Stomach (tissue), 4 donors: Measurements from ENCODE around the gene TRIM52.

Experiments used
- EP300 ChIP-seq: sonication (generic); formaldehyde crosslinking; IDR thresholded peaks from one replicate; pipeline ENCODE4 v1.6.1; 2017; ENCODE audit warnings: antibody characterized with exemption
- POLR2A ChIP-seq, 4 donors: fragments of 450-650 bp; IDR thresholded peaks; one replicate each; pipeline ENCODE4 v1.6.1; 2016; ENCODE audit warnings: antibody characterized with exemption in 4 of 4, control low read depth in 2 of 4, mild to moderate bottlenecking in 1 of 4, moderate library complexity in 1 of 4
- POLR2AphosphoS5 ChIP-seq, 3 donors: sonication (generic); formaldehyde crosslinking; IDR thresholded peaks; one replicate each; pipeline ENCODE4 v1.6.1; 2016; ENCODE audit warnings: antibody characterized with exemption in 3 of 3
- TF ChIP-seq, protein P1 (sequence below), 7 experiments: fragments of 450-650 bp in 4 of 7; fragments of 200-600 bp in 3 of 7; sonication (generic) in 3 of 7; IDR thresholded peaks; one replicate each; pipeline ENCODE4 v1.5.1; 2016 to 2019; ENCODE audit warnings: antibody characterized with exemption in 7 of 7, control low read depth in 2 of 7, mild to moderate bottlenecking in 1 of 7

DNA sequence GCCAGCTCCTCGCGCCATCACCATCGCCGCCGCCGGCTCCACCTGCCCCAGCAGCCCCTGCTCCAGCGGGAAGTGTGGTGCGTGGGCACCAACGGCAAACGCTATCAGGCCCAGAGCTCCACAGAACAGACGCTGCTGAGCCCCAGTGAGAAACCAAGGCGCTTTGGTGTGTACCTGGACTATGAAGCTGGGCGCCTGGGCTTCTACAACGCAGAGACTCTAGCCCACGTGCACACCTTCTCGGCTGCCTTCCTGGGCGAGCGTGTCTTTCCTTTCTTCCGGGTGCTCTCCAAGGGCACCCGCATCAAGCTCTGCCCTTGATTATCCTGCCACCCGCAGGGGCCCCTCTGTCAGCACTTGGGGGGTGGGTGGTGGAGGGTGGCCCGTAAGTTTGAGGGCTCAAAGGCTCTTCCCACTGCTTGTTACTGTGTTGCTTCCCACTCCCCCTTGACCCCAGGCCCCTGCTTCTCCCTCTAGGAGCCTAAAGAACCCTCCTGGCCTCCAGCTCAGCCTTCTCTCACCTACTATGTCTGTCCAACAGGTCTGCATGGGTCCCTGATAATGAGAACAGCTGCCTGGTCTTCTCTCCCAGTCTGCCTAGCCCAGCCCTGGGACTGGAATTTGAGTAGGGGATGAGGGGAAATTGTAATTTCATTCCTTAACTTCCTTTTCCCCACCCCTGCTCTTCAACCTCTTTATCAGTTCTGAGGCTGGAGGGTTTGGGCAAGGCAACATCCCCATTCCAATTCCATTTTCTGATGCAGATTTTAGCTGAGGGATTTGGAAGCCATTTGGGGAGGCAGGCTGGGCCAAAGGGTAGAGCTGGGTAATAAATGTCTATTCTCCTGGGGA is 26.3 kb downstream of the TRIM52 start:
- TF ChIP-seq, protein P1, sequence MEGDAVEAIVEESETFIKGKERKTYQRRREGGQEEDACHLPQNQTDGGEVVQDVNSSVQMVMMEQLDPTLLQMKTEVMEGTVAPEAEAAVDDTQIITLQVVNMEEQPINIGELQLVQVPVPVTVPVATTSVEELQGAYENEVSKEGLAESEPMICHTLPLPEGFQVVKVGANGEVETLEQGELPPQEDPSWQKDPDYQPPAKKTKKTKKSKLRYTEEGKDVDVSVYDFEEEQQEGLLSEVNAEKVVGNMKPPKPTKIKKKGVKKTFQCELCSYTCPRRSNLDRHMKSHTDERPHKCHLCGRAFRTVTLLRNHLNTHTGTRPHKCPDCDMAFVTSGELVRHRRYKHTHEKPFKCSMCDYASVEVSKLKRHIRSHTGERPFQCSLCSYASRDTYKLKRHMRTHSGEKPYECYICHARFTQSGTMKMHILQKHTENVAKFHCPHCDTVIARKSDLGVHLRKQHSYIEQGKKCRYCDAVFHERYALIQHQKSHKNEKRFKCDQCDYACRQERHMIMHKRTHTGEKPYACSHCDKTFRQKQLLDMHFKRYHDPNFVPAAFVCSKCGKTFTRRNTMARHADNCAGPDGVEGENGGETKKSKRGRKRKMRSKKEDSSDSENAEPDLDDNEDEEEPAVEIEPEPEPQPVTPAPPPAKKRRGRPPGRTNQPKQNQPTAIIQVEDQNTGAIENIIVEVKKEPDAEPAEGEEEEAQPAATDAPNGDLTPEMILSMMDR (IDR thresholded peaks at IDR 0.05): no peak
- TF ChIP-seq EP300 (no peak), POLR2A (IDR thresholded peaks at IDR 0.05) (no peak), POLR2AphosphoS5 (IDR thresholded peaks at IDR 0.05) (no peak)
